Skeletal muscle tissue (tissue), 4 donors: ENCODE results near the gene ASB18. TPM values are rescaled to one million over a fixed set of nuclear protein-coding genes. Genes with fewer than 3 reads are reported as not detected.

ENCODE experiments used
- H3K27ac ChIP-seq: one replicate; pipeline ENCODE4 v1.7.0; 2013; ENCODE audit warnings: mild to moderate bottlenecking, low read depth, low read length, inconsistent platforms
- H3K27me3 ChIP-seq, 3 donors: one replicate each; pipeline ENCODE4 v1.7.0; 2013; ENCODE audit warnings: low read length in 3 of 3; ENCODE audit not compliant: control insufficient read depth in 3 of 3, insufficient read depth in 3 of 3
- H3K36me3 ChIP-seq, 3 donors: one replicate each; pipeline ENCODE4 v1.7.0; 2013; ENCODE audit warnings: low read length in 3 of 3; ENCODE audit not compliant: control insufficient read depth in 3 of 3, insufficient read depth in 3 of 3
- H3K4me1 ChIP-seq, 3 donors: one replicate each; pipeline ENCODE4 v1.7.0; 2013; ENCODE audit warnings: low read length in 3 of 3, mild to moderate bottlenecking in 3 of 3; ENCODE audit not compliant: control insufficient read depth in 3 of 3, insufficient read depth in 3 of 3
- H3K4me3 ChIP-seq, 3 donors: one replicate each; pipeline ENCODE4 v1.7.0; 2013; ENCODE audit warnings: low read length in 3 of 3
- H3K9ac ChIP-seq, 3 donors: one replicate each; pipeline ENCODE4 v1.7.0; 2013; ENCODE audit warnings: low read length in 3 of 3, mild to moderate bottlenecking in 3 of 3, moderate library complexity in 2 of 3, low read depth in 1 of 3
- H3K9me3 ChIP-seq, 3 donors: one replicate each; pipeline ENCODE4 v1.7.0; 2013; ENCODE audit warnings: low read length in 3 of 3; ENCODE audit not compliant: control insufficient read depth in 3 of 3
- total RNA-seq: library from RNA; depleted of rRNA; stranded (reverse); fragments of >200 nt; gene quantifications from one replicate; pipeline ENCODE4 v1.2.3, GENCODE V29; 2014
- donor health status: Osteomylitis.

The ASB18 gene
- total RNA-seq, 1 donor from 2014 or later, result 3.1 TPM

- H3K4me1 ChIP-seq, result peaks cover 26 to 65% (median 36%) of the 10 kb centered on the region in 3 donors
- H3K27ac ChIP-seq, result no peak overlapping the region
- no peaks in the 10 kb centered on the region for H3K9me3 ChIP-seq
- no peak overlapping the region for H3K4me3 ChIP-seq
- no peak overlapping the region for H3K9ac ChIP-seq
- no peaks in the 10 kb centered on the region for H3K27me3 ChIP-seq
- no peaks in the 10 kb centered on the region for H3K36me3 ChIP-seq
Measured at GRCh38 chr2:236249066-236249465, 15.1 kb downstream of the ASB18 start.

GRCh38 chr2:236246711-236247246 is 17.4 kb downstream of the ASB18 start:
- peak overlapping the region; percentile 79 for H3K27ac ChIP-seq

GRCh38 chr2:236244256-236244655 is 19.9 kb downstream of the ASB18 start:
- H3K9me3 ChIP-seq, result no peaks in the 10 kb centered on the region
- H3K4me3 ChIP-seq, result no peak overlapping the region
- peak overlapping the region; percentile 33 for H3K27ac ChIP-seq
- H3K9ac ChIP-seq, result no peak overlapping the region
- H3K27me3 ChIP-seq, result peaks cover 3 to 5% (median 3%) of the 10 kb centered on the region in 3 donors
- H3K36me3 ChIP-seq, result no peaks in the 10 kb centered on the region
- peaks cover 33 to 65% (median 41%) of the 10 kb centered on the region in 3 donors for H3K4me1 ChIP-seq

More at GRCh38 chr2:236246711-236247246, 17.4 kb downstream of the ASB18 start:
- Histone ChIP-seq H3K9ac (peak overlapping the region in 2 of 3 donors; percentile 47 to 51), H3K9me3 (no peaks in the 10 kb centered on the region), H3K4me3 (peak overlapping the region; percentile 46 to 54 (median 49)), H3K27me3 (no peaks in the 10 kb centered on the region), H3K4me1 (peaks cover 26 to 59% (median 39%) of the 10 kb centered on the region in 3 donors), H3K36me3 (no peaks in the 10 kb centered on the region)

- H3K4me3 ChIP-seq, result no peak overlapping the region
- peaks cover 23 to 69% (median 51%) of the 10 kb centered on the region in 3 donors for H3K4me1 ChIP-seq
- H3K27ac ChIP-seq, result peak overlapping the region; percentile 94
- H3K27me3 ChIP-seq, result peaks cover 3 to 9% (median 6%) of the 10 kb centered on the region in 3 donors
- no peaks in the 10 kb centered on the region for H3K36me3 ChIP-seq
- no peaks in the 10 kb centered on the region for H3K9me3 ChIP-seq
- no peak overlapping the region for H3K9ac ChIP-seq
Measured at GRCh38 chr2:236242057-236242495, 22.1 kb downstream of the ASB18 start.

GRCh38 chr2:236241181-236242056 is 22.8 kb downstream of the ASB18 start:
- Histone ChIP-seq H3K9me3 (no peaks in the 10 kb centered on the region), H3K27me3 (peaks cover 8 to 12% (median 12%) of the 10 kb centered on the region in 3 donors), H3K9ac (peak overlapping the region; percentile 60 to 92 (median 81)), H3K4me1 (peaks cover 29 to 72% (median 54%) of the 10 kb centered on the region in 3 donors), H3K27ac (peak overlapping the region; percentile 94), H3K36me3 (no peaks in the 10 kb centered on the region), H3K4me3 (peak overlapping the region; percentile 30 to 82 (median 55))

- H3K4me1 ChIP-seq, result peaks cover 31 to 66% (median 54%) of the 10 kb centered on the region in 3 donors
- H3K9me3 ChIP-seq, result no peaks in the 10 kb centered on the region
- peak overlapping the region; percentile 60 to 92 (median 81) for H3K9ac ChIP-seq
- H3K4me3 ChIP-seq, result peak overlapping the region; percentile 30 to 82 (median 64)
- H3K36me3 ChIP-seq, result no peaks in the 10 kb centered on the region
- H3K27me3 ChIP-seq, result peaks cover 13 to 22% (median 14%) of the 10 kb centered on the region in 3 donors
- peak overlapping the region; percentile 94 for H3K27ac ChIP-seq
Measured at GRCh38 chr2:236240228-236240990, 23.8 kb downstream of the ASB18 start.

- no peaks in the 10 kb centered on the region for H3K36me3 ChIP-seq
- H3K27ac ChIP-seq, result peak overlapping the region; percentile 94
- peak overlapping the region; percentile 43 to 92 (median 81) for H3K9ac ChIP-seq
- peaks cover 31 to 57% (median 47%) of the 10 kb centered on the region in 3 donors for H3K4me1 ChIP-seq
- no peaks in the 10 kb centered on the region for H3K9me3 ChIP-seq
- peaks cover 13 to 25% (median 14%) of the 10 kb centered on the region in 3 donors for H3K27me3 ChIP-seq
- peak overlapping the region; percentile 30 to 75 (median 64) for H3K4me3 ChIP-seq
Measured at GRCh38 chr2:236239276-236240065, 24.7 kb downstream of the ASB18 start.

- peak overlapping the region in 2 of 3 donors; percentile 81 to 92 for H3K9ac ChIP-seq
- no peaks in the 10 kb centered on the region for H3K9me3 ChIP-seq
- peaks cover 13 to 30% (median 14%) of the 10 kb centered on the region in 3 donors for H3K27me3 ChIP-seq
- peak overlapping the region in 1 of 3 donors; percentile 75 for H3K4me3 ChIP-seq
- H3K36me3 ChIP-seq, result no peaks in the 10 kb centered on the region
- H3K4me1 ChIP-seq, result peaks cover 31 to 53% (median 47%) of the 10 kb centered on the region in 3 donors
- H3K27ac ChIP-seq, result peak overlapping the region; percentile 94
Measured at GRCh38 chr2:236238751-236239150, 25.5 kb downstream of the ASB18 start.
